ENCODE data around the gene C1QTNF6.
"Not testable (repeated sequence)": the region's sequence is repeated elsewhere in the genome, so short reads cannot be mapped to it uniquely, and the experiment has no call there.

Gene C1QTNF6

DNA sequence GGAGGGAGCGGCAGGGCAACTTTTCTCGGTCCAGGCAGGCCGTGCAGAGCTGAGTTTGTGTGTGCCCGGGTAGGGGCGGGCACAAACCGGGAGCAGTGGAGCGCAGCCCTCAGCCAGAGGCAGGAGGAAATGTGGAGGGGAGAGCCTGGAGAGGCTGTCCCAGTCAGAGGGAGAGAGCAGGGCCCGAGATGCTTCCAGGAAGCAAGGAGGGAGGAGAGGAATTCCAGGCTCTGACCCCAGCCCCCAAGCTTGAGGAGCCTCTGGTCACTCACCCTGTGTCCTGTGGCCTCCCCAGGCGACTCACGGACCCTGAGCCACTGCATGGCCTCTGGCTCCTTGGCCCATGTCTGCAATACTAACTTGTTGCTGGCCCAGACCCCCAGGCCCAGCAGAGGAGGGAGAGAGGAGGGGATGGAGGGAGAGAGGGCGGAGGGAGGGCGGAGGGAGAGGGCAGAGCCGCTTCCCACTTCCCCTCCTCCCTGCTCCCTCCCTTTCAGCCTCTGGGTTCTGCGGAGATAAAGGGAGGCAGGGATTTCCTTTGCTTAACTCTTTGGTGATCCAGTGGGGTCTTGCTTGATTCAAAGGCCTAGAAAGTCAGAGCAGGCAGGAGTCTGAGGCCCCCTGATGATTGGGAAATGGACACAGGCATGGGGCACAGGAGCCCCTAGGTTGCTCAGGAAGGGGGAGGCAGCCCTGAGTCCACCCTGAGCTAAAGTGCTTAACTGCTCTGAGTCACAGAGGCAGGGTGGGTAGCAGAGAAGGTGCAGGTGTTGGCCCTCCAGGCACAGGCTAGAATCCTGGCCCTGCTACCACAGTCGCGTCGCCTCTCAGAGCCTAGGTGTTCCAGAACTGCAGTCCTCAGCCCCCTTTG, at the start of gene C1QTNF6:
Gene C1QTNF6 (minus strand): TSS at position 357 of the 871 bp plus-strand sequence. CDS start 34 bp downstream, at position 323.
- no peak for DNase-seq

DNA sequence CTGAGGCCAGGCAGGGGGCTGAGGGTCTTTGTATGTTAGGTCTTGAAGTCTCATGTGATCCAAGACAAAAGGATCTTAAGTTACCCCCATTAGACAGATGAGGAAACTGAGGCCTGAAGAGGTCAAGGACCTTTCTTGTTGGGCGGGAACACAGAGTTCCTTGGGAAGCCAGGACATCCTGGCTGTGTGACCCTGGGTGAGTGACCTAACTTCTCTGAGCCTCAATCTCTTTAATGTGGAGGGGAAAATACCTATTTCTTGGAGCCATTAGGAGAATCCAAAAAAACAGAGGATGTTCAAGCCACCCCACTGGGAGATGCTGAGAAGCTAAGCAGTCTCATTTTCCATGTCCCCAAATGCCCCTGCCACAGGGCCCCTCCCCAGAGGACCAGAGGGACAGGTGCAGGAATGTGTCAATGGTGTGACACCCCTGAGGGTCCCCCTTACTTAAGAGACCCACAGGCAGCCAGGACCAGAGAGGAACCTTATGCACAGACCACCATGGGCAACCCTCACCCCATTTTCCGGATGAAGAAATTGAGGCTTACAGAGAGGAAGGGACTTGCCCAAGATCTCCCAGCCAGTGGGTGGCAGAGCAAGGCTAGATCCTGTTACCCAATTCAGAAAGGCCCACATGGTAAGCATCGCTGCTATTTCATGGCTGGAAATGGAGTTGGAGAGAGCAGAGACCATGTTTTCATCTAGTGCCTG, 48.0 kb upstream of the C1QTNF6 start:
- peak; percentile 64 for DNase-seq

DNA sequence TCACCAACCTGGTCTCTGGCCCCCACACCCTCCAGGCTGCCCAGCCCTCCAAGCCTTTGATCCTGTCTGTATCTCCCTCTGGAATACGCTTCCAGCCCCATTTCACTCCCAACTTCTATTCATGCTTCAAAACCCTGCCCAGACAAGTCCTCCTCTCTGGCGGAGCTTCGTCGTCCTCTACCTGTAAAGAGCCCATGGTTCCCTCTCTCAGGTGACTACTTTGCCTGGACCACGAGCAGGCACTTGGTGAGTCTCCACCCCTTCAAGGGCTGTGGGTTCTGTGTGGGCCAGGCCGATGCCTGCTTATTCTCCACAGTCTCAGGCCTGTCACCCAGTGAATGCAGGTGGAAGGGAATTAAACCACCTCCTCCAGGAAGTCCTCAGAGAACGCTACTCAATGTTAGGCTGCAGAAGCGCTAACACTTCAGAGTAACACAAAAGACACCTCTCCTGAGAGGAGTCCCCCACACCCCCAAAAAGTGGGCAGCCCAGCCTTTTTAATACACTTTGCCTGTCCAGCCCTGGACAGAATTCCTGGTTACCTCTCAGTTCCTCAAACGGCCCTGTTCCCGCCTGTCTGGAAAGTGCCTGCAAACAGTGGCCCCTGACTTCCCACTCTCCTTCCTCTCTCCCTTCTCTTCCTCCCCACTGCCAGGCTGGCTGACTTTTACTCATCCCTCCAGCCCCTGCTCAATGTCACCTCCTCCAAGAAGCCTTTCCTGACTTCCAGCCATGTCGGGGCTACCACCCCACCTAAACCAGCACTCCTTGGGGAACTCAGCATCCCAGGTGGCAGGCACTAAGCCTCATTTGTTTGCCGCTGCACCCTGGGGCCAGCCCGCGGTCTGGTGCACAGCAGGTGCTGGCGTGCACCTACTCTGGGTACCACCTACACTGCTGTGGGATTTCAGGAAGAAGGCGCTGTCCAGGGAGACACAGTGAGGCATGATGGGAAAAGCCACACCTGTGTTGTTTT, 47.0 kb upstream of the C1QTNF6 start:
- DNase-seq: peak; percentile 64

DNA sequence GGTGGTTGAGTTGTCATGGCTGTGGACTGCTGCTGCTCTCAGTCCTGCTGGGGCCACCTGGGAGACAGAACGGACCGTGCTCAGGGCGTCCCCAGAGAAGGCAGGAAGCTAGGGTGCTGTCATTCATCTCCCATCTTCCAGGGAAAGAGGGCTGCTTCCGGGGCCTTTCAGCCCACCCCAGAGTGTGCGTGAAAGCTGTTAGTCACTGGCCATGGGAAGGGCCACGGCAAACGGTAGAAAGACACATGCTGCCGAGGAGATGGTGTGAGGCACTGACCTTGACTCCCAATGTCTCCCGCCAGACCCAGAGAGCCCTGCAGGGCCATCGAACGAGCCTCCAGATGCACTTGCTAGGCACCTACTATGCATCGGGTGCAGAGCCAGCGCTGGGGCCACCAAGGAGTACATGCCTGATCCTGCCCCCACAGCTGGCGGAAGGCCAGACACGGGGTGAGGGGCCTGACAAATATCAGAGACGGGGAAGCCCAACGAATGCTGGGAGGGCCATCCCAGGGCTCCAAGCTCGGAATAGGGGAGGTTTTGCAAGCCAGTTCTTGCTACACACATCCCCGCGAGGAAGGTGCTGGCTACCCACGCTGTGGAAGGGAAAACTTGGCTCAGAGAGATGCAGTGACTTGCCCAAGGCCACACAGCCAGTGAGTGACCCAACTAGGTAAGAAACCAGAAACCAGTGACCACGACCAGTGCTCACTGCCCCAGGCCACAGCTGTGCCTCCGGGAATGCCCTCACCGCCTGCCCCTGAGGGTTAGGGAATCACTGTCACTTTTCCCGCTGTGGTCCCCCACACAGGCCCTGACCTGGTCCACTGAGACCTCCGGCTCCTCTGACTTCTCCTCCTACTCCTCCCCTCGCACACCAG, 45.9 kb upstream of the C1QTNF6 start:
- peak; percentile 64 for DNase-seq

DNA sequence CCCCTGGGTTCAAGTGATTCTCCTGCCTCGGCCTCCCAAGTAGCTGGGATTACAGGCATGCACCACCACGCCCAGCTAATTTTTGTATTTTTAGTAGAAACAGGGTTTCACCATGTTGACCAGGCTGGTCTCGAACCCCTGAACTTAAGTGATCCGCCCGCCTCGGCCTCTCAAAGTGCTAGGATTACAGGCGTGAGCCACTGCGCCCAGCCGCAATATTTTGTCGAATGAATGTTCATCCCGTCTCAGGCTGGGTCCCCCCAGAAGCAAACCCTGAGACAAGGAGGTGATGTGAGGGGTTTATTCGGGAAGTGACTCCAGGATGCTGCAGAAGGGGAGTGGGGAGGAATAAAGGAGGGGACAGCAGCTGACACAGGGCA, 45.3 kb upstream of the C1QTNF6 start:
- DNase-seq: not testable (repeated sequence)

DNA sequence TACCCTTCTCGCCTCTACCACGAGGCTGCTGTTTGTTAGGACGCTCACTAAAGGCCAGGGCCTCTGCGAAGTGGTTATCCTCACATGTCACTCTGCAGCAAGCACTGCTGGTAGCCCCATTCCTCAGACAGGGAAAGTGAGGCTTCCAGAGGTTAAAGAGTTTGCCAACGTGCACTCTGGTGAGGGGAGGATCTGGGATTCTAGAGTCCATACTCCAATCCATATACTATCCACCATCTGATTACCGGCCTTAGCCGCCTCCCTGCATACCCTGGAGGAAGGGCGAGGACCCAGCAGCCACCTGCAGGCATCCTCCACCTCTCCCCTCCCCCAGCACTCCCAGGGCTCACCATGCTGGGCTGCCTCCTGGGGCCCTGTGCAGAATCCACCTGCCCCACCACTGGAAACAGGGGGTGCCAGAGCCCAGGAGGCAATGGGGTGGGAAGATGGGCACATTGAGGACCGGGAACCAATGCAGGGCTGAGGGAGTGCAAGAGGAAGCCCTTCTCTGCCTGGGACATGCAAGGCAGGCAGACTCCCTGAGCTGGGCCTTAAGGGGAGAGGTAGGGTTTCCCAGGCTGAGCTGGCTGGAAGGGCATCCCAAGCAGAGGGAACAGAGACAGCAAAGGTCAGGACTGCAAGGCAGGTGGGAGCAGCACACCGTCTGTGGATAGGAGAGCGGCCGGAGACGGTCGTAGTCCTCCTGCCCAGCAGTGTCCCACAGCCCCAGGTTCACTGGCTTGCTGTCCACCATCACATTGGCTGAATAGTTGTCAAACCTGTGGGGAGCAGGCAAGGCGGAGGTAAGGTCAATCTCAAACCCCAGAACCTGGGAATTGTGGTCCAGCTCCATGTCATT, 44.3 kb upstream of the C1QTNF6 start:
- peak; percentile 70 for DNase-seq

DNA sequence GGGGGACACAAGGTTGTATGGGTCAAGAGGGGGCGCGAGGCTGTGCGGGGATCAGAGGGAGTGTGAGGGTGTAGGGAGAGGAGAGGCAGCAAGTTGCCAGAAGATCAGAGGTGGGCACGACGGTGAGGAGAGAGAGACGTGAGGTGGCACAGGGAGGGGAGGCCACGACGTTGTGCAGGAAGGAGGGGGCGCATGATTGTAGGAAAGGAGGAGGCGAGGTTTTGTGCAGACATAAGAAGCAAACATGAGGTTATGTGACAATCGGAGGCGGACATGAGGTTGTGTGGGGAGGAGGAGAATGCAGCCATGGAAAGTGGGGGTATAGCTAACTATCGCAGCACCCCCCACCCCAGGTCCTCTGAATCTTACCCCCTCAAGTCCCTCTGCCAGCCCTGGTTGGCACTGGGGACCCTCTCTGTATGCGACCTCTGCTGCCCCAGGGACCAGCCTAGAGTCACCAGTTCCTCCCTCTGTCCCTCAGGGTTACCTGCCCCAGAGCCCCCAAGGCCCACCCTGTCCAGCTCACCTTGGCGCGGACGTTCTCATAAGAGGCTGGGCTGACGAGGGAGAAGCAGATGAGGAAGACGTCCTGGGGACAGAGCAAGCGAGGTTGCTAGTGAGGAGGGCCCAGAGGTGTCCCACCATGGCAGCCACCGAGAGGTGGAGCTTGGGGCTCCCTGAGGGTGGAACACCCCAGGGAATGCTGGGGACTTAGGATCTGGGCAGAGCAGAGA, 43.5 kb upstream of the C1QTNF6 start:
- peak; percentile 85 for DNase-seq

DNA sequence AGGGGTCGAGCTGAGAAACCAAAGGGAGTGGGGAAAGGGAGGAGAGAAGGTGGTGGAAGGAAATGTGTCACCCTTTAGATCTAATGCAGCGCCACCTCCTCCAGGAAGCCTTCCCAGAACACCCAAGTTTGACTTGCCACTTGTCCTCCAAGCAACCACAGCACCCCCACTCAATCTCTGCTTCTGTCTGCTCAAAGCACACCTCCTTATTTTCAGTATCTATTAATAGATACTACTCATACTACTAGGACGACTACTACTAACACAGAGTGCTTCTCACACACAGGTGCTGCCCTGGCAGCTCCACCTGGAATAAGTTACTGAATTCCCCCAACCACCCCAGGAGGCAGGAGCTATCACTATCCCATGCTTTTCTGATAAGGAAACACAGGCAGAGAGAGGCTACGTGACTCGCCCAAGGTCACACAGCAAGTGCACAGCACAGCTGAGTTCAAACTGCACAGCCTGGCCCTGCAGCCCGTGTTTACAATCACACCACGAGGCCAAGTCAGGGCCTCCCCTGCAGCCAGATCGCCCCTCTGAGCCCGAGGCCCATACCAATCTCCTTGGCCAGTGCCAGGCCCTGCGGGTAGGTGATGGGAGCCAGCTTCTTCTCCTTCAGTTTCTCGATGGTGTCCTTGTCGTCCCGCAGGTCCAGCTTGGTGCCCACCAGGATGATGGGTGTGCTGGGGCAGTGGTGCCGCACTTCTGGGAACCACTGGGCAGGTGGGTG, 42.8 kb upstream of the C1QTNF6 start:
- peak; percentile 87 for DNase-seq

DNA sequence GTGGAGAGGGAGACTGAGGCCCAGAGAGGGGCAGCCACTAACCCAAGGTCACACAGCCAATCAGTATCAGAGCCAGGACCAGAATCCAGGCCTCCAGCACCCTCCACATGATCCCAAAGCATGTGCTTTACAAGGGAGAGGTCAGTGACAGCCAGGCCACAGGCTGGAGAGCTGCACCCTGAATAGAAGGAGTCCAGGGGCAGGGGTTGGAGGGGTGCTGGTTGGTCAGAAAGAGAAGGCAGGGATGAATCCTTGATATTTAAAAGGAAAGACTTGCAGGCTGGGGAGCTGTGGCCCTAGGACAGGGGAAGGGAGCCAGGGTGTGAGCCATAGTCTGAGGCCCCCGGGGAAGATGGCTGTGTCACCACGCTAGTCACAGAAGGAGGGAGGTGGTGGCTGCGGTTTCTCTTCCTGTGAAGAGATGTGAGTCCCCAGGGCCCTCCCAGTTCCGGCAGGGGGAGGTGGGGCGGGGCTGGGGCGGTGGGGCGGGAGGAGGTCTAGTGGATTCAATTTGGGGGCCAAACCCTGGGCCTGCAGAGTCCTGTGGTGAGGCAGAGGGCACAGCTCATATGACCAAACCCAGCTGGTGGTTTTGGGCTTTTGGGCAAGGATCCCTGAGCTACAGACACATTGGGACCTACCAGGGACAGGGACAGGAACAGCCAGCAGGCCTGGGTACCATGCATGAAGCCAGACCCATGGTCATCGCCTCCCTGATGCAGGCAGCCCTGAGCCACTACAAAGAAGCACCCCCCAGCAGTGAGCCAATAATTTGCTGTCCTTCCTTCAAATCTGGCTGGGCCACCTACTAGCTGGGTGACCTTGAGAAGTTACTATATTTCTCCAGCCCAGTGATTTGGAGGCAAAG, 42.0 kb upstream of the C1QTNF6 start:
- peak; percentile 92 for DNase-seq

DNA sequence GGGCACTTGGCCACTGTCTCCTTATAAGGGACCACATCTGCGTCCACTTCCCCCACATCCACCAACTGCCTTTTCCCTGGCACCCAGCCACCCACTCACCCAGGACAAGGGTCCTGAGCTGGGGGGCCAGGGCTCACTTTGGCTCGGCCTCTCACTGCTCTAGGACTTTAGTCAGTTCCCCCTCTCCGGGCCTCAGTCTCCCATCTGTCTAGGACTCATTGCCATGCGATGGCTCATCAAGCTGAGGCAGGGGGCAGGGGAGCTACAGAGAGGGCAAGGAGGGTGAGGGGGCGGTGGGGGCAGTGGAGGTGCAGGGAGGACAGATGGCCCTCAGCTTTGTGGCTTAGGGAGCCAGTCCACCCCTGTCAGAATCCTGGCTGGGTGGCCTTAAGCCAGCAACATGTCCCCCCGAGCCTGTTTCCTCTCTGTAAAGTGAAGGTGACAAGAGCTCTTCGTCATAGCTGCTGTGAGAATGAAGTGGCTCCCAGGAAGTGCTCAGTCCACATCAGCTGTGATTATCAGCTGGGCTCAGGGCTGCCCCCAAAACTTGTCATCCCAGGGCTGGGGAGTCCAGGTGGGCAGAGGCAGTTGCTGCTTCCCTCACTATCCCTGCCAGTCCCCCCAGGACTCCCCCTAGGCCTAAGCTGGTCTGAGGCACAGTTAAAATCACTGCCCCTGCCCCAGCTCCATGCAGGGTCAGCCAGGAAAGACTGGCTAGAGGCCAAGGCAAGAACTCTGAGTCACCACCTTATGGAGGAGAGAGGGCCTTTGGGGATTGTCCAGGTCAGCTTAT, 41.2 kb upstream of the C1QTNF6 start:
- peak; percentile 84 for DNase-seq

DNA sequence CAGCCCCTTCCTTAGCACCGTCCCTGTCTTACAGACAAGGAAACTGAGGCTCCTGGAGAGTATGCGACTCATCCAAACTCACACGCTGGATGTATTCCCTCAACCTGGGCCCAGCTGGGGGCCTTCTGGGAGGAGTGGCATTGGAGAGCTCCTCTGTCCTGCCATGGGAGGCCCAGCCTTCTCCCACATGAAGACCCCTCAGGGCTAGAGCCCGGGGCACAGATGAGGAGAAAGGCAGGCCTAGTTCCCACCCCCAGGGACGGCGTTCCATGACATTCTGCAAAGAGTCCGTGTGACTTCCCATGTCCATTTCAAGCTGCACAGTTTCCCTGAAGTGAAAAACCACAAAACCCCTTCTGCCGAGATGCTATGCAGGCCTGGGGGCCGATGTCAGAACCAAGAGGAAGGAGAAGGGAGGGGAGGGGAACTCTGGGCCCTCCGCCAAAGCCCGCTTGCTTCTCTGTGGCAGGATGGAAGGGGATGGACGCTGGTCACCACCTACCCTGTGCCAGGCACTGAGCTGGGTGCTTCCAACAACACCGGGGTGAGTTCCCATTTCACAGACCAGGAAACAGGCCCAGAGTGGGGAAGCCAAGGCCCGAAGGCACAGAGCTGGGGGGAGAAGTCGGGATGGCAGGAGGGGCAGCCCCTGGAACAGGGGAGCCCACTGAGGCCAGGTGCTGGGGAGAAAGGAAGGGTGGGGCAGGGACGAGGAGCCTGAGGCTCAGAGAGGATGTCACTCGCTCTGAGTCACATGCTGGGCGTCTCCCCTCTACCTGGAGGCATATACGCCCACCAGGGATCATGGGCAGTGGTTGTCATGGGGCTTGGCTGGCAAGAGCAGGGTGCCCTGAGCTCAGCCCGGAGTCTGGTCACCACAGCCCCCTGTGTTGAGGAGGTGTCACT, 40.3 kb upstream of the C1QTNF6 start:
- peak; percentile 74 for DNase-seq

DNA sequence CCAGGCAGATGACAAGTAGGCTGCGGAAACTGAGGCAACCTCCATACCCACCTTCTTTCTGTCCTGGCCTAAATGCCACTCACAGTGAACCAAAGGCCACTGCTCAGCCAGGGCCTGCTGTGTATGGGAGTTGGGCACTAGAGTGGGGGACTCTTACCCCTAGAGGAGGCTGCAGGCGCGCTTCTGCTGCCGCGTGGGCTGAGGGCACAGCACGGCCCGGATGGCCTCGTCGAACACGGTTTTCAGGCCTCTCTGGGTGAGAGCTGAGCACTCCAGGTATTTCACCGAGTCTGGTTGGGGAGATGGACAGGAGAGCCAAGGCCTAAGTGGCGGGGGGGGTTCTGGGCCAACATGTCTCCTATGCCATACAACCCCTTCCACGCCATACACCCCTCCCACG, 38.5 kb upstream of the C1QTNF6 start:
- no peak for DNase-seq

DNA sequence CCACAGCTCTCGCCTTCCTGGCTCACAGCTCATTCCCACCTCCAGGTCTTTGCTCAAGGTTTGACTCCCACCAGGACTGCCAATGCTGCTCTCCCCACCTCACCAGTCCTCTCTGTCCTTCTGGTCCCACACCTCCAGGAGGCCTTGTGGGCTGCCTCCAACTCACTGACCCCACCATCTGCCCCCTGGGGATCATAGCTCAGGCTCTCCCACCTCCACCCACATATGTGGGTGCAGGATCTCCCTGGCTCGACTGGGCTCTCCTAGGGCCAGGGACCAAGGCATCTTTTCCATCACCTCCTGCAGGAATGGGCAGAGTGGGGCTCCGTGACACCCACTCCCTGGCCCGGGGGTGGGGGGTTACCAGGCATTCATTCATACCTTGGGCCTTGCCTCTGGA, 38.0 kb upstream of the C1QTNF6 start:
- no peak for DNase-seq

DNA sequence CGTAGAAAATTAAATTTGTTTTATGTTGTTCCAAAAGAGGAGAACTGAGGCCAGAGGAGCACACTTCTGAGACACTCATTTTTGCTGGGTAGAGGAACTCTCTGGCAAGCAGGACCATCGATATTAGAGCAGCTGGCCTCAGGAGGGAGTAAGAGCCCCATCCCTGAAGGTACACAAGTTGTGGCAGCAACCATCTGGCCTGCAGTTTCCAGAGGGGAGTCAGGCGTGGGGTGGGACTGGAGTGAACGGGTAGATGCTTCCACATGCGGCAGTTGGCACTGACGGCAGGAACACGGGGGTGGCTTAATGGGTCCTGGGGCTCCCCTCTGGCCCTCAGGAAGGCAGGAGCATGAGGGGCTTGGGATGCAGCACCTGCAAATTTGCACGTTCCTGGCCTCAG, 37.4 kb upstream of the C1QTNF6 start:
- DNase-seq: no peak

DNA sequence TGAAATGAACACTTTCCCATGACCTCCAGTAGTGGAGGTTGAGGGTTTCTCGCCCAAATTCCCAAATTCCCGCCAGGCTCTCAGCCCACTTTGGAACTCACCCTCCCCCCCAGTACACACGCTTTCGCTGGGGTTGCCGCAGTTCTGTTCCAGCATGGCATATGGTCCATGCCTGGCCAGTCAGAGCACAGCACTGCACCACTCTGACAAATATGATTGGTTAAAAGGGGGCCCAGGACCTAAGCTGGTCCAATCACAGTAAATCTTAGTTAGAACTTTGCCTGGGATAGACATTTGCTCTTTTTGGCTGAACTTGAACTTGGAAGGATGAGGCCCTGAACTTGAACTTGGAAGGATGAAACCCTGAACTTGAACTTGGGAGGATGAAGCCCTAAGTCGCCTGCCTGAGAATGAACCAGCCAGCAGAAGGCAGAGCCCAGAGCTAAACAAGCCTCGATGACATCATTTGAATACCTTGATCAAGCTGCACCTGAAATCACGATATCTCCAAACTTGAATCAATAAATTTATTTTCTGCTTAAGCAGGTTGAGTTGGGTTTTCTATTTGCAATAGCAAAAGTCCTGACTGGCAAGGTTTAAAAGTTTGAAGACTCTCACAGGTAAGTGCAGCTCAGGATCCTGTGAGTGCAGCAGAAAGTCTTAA, 36.8 kb upstream of the C1QTNF6 start:
- DNase-seq: no peak

All from activated CD8-positive, alpha-beta memory T cell treated with anti-CD3 and anti-CD28 coated beads for 24 hours (primary cell).